Neural progenitor cell (in vitro differentiated cells): Measurements from ENCODE around the gene CREB5.

Experiments used
- EZH2 ChIP-seq: fragments of 200-600 bp; sonication (generic); IDR thresholded peaks from 2 replicates; pipeline ENCODE4 v1.6.1; 2017; ENCODE audit warnings: antibody characterized with exemption, mild to moderate bottlenecking, moderate library complexity
- EZH2phosphoT487 ChIP-seq: fragments of 200-600 bp; sonication (generic); IDR thresholded peaks from 2 replicates; pipeline ENCODE4 v1.6.1; 2017; ENCODE audit warnings: antibody characterized with exemption
- TF ChIP-seq, protein P1 (sequence below): fragments of 200-600 bp; sonication (generic); IDR thresholded peaks from 2 replicates; pipeline ENCODE4 v1.5.1; 2017; ENCODE audit warnings: antibody characterized with exemption, mild to moderate bottlenecking

- TF ChIP-seq, protein P1, sequence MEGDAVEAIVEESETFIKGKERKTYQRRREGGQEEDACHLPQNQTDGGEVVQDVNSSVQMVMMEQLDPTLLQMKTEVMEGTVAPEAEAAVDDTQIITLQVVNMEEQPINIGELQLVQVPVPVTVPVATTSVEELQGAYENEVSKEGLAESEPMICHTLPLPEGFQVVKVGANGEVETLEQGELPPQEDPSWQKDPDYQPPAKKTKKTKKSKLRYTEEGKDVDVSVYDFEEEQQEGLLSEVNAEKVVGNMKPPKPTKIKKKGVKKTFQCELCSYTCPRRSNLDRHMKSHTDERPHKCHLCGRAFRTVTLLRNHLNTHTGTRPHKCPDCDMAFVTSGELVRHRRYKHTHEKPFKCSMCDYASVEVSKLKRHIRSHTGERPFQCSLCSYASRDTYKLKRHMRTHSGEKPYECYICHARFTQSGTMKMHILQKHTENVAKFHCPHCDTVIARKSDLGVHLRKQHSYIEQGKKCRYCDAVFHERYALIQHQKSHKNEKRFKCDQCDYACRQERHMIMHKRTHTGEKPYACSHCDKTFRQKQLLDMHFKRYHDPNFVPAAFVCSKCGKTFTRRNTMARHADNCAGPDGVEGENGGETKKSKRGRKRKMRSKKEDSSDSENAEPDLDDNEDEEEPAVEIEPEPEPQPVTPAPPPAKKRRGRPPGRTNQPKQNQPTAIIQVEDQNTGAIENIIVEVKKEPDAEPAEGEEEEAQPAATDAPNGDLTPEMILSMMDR = no peak
- no peak for TF ChIP-seq EZH2
- TF ChIP-seq EZH2phosphoT487 = no peak
Measured at GRCh38 chr7:28474282-28474638, 61.9 kb downstream of the CREB5 start.
